ENCODE results near the gene TTC21B.
"Not testable (repeated sequence)": the region's sequence is repeated elsewhere in the genome, so short reads cannot be mapped to it uniquely, and the experiment has no call there.

The TTC21B gene

DNA sequence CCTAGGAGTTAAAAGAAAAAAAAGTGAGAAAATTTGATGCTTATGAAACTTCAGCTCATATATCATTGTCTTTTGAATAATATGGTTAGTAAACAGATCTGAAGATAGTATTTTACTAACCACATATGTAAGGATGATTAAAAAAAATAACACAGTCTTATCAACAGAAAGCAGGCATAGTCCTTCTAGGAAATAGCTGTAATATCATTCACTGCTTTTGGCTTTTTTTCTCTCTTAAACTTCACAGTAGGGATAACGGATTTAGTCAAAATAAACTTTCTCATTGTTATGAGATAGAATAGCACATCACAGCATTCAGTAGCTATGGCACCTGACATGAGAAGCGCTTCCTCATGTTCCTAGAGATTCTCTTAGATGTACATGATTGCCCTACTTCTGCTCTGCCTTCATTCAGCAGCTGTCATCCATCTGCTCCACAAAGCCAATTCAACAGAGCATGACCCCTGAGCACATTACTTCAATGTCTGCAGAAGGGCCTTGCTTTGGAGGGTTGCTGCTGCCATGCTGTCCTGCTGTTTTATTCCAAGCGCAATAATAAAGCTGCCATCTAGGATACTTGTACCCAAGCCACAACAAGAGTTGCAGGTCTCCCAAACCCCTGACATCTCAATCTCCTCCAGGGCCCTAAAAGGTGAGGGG lies 67.0 kb downstream of the TTC21B start:
- no peak for DNase-seq (ENCODE audit: low spot score)

DNA sequence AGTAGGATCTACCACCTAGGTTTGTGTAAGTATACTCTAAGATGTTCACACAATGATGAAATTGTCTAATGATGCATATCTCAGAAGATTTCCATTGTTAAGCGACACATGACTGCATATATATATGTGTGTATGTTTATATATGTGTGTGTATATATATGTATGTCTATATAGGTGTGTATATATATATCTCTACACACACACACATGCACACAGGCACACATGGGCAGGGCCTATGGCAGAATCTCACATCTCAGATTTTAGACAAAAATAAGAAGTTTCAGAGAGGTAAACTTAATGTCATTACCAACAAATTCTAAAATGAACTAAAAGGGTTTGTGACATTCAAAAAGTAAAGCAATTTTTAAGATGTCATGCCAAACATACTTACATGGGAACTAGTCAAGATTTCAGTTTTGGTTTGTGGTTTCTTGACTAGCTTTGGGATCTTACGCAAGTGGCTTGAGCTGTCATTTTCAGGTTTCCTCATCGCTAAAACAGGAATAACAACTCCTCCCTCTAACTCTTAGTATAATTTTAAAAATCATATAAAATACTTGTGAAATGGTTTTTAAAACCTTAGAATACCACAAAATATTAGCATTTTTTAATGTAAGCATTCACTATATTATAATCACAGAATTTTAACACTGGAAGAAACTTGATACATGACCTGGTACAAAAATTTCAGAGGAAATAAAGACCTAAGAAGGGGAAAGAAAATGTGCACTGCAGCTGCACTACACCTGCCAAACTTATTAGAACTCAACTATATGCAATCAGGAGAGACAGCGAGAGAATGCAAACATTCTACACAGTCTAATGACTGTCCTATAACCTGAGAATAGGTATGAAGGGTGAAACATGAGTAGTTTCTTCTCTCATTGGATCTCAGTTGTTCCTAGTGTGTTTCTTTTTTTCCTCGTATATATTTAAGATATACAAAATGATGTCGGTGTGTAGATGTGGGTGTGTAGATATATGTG lies 75.7 kb downstream of the TTC21B start:
- no peak for DNase-seq (ENCODE audit: low spot score)

DNA sequence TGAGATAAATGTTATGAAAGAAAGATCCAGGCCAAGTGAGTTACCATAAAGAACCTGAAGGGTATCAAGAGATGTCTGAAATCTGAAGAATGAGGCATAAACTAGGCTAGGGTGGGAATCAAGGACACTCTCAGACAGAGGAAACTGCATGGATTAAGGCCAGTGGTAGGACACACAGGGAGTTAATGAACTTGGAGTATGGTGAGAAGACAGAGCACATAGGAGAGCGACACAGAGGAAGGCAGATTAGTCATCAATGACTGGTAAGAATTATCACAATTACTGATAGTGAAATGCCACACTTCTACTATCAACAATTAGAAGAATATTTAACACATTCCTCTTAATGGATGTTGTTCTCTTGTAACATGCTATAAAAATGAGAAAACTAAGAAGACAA lies 76.9 kb downstream of the TTC21B start:
- DNase-seq (ENCODE audit: low spot score), result no peak

DNA sequence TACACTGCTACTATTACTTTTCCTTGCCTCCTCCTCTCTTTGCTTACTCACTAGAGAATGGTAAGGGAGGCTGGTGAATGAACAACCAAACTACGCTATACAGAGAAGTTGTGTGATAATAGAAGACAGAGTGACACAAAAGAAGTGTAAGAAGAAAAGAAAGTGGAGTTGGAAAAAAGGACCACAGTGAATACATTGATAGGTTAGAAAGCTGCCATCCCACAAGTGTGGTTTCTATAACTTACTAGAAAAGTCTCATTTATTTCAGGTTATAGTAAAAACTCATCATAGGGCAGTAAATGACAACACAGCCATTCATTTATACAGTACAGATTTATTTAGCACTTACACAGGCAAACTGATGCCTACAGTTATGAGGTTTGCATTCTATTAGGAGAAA lies 77.3 kb downstream of the TTC21B start:
- no peak for DNase-seq (ENCODE audit: low spot score)

DNA sequence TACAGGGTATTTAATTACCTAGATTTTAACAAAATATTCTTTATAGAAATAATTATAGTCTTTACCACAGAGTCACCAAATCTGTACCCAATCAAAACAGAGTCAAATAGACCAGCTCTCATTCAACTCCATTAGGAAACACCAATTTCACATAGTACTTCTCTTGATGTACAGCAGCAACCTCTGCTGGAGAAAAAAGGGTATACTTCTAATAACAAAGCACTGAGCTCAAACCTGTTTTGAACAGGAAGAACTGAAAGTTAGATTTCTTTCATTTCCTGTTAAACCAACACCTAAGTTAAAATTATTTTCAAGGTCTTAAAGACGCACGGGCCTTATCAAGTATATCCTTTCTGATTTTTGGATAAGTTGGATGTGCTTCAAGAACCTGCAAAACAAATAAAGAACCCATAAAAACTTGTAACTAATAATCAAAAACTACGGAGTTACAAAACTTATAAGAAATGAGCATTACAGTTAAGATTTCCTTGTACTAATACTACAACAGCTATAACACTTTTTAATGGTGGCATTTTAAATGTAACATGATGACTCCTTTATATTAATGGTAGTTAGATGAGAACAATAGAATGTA lies 79.0 kb downstream of the TTC21B start:
- DNase-seq (ENCODE audit: low spot score), result peak; percentile 31

GRCh38 chr2:165872101-165872791 lies 81.3 kb downstream of the TTC21B start:
- DNase-seq (ENCODE audit: low spot score), result no peak

DNA sequence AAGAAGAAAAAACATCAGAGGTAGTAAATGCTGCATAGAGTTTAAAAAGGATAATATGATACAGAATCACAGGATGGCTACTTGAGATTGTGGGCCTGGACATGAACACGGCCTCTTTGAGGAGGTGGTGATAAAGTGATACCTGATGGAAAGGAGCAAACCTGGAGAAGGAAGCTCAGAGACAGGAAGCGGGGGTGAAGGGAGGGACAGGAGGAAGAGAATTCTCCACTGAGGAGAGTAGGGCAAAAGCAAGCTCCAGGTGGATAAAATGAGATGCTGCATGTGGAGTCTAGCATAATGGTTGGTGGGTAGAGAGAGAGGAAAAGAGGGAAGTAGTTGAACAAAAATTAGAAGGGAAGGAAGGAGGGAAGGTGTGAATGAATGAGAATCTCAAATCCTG lies 82.6 kb downstream of the TTC21B start:
- DNase-seq (ENCODE audit: low spot score), result no peak

DNA sequence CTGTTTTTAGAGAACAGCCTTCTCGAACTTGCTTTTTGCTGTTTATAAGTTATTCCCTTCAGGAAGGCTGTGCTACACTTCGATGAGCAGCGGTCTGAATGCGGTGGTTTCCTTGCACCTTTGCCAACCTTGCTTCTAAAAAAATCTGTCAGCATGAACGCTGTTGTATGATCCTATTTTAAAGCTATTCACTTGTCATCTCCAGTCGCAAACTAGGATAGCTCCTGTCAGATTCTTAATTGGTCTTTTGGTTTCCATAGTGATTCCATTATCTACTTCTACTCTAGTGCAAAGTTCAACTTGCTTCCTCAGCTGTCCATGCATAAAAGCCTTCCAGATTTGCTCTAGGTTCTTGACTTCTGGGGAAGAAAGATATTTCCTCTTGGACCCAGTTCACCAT lies 83.2 kb downstream of the TTC21B start:
- DNase-seq (ENCODE audit: low spot score), result no peak

DNA sequence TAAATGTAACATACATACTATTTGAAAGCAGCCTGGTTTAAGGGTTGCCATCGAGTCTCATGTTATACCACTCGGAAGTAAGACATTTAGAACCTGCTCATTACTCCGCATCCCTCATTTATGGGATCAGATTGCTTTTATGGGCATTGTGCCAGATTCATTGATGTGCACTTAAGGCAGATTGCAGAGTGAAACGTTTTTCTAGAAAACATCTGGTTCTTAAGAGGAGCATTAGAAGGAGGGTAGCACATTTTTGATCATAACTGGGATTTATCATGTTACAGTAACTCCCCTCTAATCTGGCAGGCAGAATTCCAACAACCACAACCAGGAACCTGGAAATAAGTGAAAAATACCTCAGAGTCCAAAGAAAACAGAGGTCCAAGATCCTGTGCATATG lies 85.4 kb downstream of the TTC21B start:
- DNase-seq (ENCODE audit: low spot score), result no peak

- DNase-seq (ENCODE audit: low spot score), result no peak
Measured at GRCh38 chr2:165864296-165864695, 89.3 kb downstream of the TTC21B start.

DNA sequence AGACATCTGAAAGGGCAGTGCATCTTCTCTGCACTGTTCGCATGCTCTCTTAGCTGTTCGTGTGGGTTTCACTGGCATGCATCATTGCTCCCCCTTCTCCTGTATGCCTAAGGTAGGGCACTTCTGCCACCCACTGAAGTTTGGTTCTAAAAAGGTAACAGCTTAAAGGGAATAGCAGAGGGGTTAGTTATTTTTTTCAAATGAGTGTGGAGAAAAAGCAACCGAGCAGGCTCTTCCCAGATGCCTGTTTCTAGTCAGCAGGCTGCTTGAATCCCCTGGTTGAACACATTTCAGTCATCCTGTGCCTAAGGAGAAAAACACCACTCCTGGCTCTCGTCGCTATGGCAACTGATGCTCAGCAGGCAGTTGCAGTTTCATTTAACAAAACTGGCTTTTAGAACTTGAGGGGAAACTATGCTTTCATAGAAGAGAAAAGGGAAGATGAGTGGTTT lies 89.7 kb downstream of the TTC21B start:
- DNase-seq (ENCODE audit: low spot score), result no peak

DNA sequence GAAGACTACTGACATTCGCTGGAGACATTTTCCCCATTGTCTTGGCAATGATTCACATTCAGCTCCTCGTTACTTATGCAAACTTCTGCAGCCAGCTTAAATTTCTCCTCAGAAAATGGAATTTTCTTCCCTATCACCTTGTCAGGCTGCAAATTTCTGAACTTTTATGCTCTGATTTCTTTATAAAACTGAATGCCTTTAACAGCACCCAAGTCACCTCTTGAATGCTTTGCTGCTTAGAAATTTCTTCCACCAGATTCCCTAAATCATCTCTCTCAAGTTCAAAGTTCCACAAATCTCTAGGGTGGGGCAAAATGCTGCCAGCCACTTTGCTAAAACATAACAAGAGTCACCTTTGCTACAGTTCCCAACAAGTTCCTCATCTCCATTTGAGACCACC lies 92.5 kb downstream of the TTC21B start:
- not testable (repeated sequence) for DNase-seq (ENCODE audit: low spot score)

DNA sequence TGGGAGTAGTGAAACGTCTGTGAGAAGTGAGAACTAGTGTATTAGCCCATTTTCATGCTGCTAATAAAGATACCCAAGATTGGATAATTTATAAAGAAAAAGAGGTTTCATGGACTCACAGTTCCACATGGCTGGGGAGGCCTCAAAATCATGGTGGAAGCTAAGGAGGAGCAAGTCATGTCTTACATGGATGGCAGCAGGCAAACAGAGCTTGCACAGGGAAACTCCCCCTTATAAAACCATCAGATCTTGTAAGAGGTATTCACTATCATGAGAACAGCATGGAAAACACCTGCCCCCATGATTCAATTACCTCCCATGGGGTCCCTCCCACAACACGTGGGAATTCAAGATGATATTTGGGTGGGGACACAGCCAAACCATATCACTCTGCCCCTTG lies 93.9 kb downstream of the TTC21B start:
- DNase-seq (ENCODE audit: low spot score), result not testable (repeated sequence)

DNA sequence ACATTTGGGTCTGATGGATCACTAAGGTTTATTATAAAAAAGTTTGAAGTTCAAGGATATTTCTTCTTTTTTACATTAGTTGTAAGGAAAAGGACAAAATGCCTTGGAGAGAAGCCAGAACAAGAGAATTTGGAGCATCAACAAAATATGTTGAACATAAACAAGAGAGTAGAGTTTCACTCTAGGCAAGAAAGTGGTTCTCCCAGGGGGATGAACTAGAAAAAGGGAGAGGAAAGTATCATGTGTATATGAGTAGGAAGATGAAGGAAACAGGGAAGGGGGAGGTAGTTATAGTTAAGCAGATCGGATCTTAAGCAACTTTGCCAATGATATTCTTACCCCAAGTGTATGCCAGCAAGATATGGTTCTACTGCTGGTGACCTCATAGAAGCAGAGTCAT lies 95.7 kb downstream of the TTC21B start:
- DNase-seq (ENCODE audit: low spot score), result peak; percentile 15

GRCh38 chr2:165852394-165852793 lies 101.2 kb downstream of the TTC21B start:
- DNase-seq (ENCODE audit: low spot score), result no peak

GRCh38 chr2:165847001-165847400 lies 106.6 kb downstream of the TTC21B start:
- no peak for DNase-seq (ENCODE audit: low spot score)

GRCh38 chr2:165846056-165846455 lies 107.5 kb downstream of the TTC21B start:
- no peak for DNase-seq (ENCODE audit: low spot score)

GRCh38 chr2:165844216-165844615 lies 109.4 kb downstream of the TTC21B start:
- no peak for DNase-seq (ENCODE audit: low spot score)

DNA sequence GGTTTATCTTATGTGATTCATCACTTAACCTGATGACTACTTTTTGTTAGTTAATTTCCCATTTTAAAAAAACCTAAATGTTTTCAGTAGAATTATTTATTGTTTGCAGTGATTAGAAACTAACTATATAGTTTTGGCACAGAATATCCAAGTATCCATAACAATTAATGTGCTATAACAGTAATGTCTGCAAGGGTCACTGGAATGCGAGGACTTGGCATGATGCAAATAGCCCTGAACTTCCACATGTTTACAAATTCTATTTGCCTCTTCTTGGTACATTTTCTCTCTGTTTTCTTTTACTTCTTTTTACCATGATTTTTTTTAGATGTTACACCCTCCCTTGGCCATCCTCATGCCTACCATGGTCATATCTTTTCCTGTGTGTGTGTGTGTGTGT lies 110.2 kb downstream of the TTC21B start:
- no peak for DNase-seq (ENCODE audit: low spot score)

- no peak for DNase-seq (ENCODE audit: low spot score)
Measured at GRCh38 chr2:165840333-165840958, 113.1 kb downstream of the TTC21B start.

DNA sequence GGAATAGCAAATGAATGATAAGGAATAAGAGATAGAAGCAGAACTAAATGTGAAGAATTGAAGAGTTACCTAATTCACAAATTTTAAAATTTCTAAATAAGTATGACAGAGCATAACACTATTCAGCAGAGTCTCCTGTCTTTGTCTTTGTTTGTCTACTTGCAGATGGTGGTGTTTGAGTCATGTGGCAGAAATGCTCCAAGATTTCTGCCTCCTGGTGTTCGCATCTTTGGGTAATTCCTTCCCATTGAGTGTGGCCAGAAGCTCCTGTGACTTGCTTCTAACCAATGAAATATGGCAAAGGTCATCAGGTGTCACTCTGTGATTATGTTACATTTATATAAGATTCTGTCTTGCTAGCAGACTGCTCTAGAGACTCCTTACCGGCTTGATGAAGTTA lies 114.0 kb downstream of the TTC21B start:
- peak; percentile 6 for DNase-seq (ENCODE audit: low spot score)

DNA sequence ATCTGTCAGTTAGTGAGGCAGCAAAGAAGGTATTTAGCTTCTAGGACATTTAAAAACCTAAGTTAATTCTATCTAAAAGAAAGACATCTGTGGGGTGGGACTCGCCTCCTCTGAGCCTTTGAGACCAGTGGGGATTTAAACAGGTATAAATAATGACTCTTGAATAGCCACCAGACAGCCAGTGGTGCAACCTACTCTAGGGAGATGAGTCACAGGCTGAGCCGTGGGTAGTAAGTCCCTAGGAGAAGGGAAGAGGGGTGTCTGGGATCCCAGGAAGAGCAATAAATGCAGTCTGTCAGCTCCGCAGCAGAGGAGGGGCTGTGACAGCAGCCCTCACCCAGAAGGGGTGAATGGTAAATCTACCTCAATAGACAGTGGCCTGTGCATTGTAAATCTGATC lies 116.5 kb downstream of the TTC21B start:
- peak; percentile 9 for DNase-seq (ENCODE audit: low spot score)
